Adrenal gland (tissue), 12 donors: Measurements from ENCODE around the gene CDC37L1. TPM values are rescaled to one million over a fixed set of nuclear protein-coding genes. Genes with fewer than 3 reads are reported as not detected.

Source experiments
- DNase-seq, 7 donors: peaks; one replicate each; pipeline ENCODE4 v3.0.0-alpha.2; 2019 to 2020
- H3K27ac ChIP-seq, 5 donors: fragments of 200-600 bp; sonication (generic) in 4 of 5; 1 replicate in 3 of 5; 2 replicates in 2 of 5; pipeline versions ENCODE4 v1.5.1 to v1.8.0; 2016 to 2020; ENCODE audit warnings: mild to moderate bottlenecking in 1 of 5
- H3K27me3 ChIP-seq: fragments of 200-600 bp; 2 replicates; pipeline ENCODE4 v1.8.0; 2021
- H3K36me3 ChIP-seq, 2 donors: fragments of 200-600 bp; replicated peaks in 1 of 2; 1 replicate in 1 of 2; 2 replicates in 1 of 2; pipeline versions ENCODE4 v1.5.1 to v1.8.0; 2018 to 2022
- H3K4me1 ChIP-seq, 2 donors: fragments of 200-600 bp; replicated peaks in 1 of 2; 1 replicate in 1 of 2; 2 replicates in 1 of 2; pipeline versions ENCODE4 v1.5.1 to v1.8.0; 2018 to 2021
- H3K4me3 ChIP-seq, 4 donors: fragments of 200-600 bp; sonication (generic) in 3 of 4; one replicate each; pipeline ENCODE4 v1.5.1; 2016 to 2018
- H3K9me3 ChIP-seq, 3 donors: fragments of 200-600 bp; sonication (generic) in 1 of 3; replicated peaks in 1 of 3; 1 replicate in 2 of 3; 2 replicates in 1 of 3; pipeline versions ENCODE4 v1.5.1 to v1.8.0; 2016 to 2021
- CTCF ChIP-seq, 6 experiments: fragments of 450-650 bp in 4 of 6; fragments of 200-600 bp in 2 of 6; sonication (generic) in 1 of 6; IDR thresholded peaks; 1 replicate in 5 of 6; 2 replicates in 1 of 6; pipeline versions ENCODE4 v1.5.1 to v1.8.0; 2016 to 2021; ENCODE audit warnings: antibody characterized with exemption in 6 of 6, mild to moderate bottlenecking in 2 of 6, moderate library complexity in 1 of 6
- POLR2A ChIP-seq, 2 donors: fragments of 450-650 bp; IDR thresholded peaks; one replicate each; pipeline ENCODE4 v1.6.1; 2017; ENCODE audit warnings: antibody characterized with exemption in 2 of 2, mild to moderate bottlenecking in 2 of 2, moderate library complexity in 1 of 2
- WGBS, 4 donors: extraction: QIAGEN DNeasy Blood & Tissue Kit in 2 of 4; methylation state at CpG; one replicate each; pipeline versions ENCODE4 v1.1.5 to v1.1.7; 2013 to 2017; 5-methylcytosine and 5-hydroxymethylcytosine counted together
- intact Hi-C, 2 donors: fragments of 100-400 bp; cut with DNase I; formaldehyde crosslinking; loops; one replicate each; pipeline versions ENCODE4 v1.14.1 to v1.15.0; 2022 to 2023
- polyA plus RNA-seq, 3 donors: library from polyadenylated mRNA; stranded (reverse); fragments of 200-250 nt in 2 of 3; fragments of 350-450 nt in 1 of 3; fragmentation: Illumina TruSeq in 1 of 3; extraction: RNeasy Lipid Tissue Mini Kit (QIAGEN cat#74804) in 1 of 3; gene quantifications; one replicate each; pipeline ENCODE4 v1.2.3, GENCODE V29; 2013 to 2014
- total RNA-seq, 9 donors: library from RNA; depleted of rRNA in 4 of 9; stranded (reverse); fragments of >200 nt in 4 of 9; fragments of 120-200 nt in 1 of 9; fragmentation: NEBNext Ultra II Directional in 1 of 9; extraction: Animal tissue kit (Norgen Biotek cat#: 25700) in 1 of 9; gene quantifications; one replicate each; pipeline versions ENCODE4 v1.1.0 to v1.2.4, GENCODE V29; 2013 to 2023
- donor health status: healthy with polysubstance abuse.
- donor health status: Bipolar disorder and iron deficiency.
- donor health status: DM: yes; HTN: yes; CAD: no.
- donor health status: DM: no; HTN: no; CAD: no.
- donor health status: DM: no; HTN: no; CAD: no.
- donor health status: DM: yes; HTN: yes; CAD: no.

The CDC37L1 gene
- total and polyA plus RNA-seq, 12 donors: 10.9 to 46.2 (median 28.3) TPM

GRCh38 chr9:4662989-4663792 lies 16.2 kb upstream of the CDC37L1 start:
- H3K4me3 ChIP-seq: peak overlapping the region in 2 of 4 donors; percentile 71 to 72
- H3K9me3 ChIP-seq: no peaks in the 10 kb centered on the region
- peaks cover 10 to 24% of the 10 kb centered on the region in 2 donors for H3K4me1 ChIP-seq
- no peaks in the 10 kb centered on the region for H3K36me3 ChIP-seq
- no peaks in the 10 kb centered on the region for H3K27me3 ChIP-seq
- peak in 1 of 7 donors; percentile 57 for DNase-seq
- WGBS, 4 donors: 66 to 73% (median 69%) methylated on average over 11 to 13 of the region's 13 CpGs
- no peak for TF ChIP-seq POLR2A (IDR thresholded peaks at IDR 0.05)
- TF ChIP-seq CTCF (IDR thresholded peaks at IDR 0.05): no peak
- intact Hi-C loops: loop anchor here in 1 of 2 donors (5.0 kb wide), 1 partner anchor 79 kb away; the partner anchor contains the start of gene AK3
- peak overlapping the region in 2 of 5 donors; percentile 85 to 87 for H3K27ac ChIP-seq

DNA sequence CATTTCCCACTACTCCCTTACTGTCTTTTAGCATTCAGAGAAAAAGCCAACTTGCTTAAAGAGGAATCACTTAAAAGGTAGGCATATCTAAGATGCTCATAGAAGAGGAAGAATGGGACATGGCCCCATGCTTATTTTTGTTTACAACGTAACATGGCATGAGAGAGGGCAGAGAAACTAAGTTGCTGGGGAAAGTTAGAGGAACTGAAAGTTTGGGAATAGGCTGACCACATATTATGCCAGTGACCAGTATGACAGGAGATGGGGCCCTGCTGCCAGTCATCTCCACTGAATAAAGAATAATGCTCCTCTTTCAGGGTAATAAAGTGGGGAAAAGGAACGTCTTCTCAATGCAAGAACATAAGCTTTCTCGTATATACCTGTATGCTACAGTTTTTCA lies 15.4 kb upstream of the CDC37L1 start:
- H3K27ac ChIP-seq: no peak overlapping the region
- WGBS, 4 donors: 84 to 86% (median 84%) methylated on average over 3 of the region's 3 CpGs
- H3K27me3 ChIP-seq: no peaks in the 10 kb centered on the region
- TF ChIP-seq POLR2A (IDR thresholded peaks at IDR 0.05) (no peak), CTCF (IDR thresholded peaks at IDR 0.05) (no peak)
- peaks cover 10 to 24% of the 10 kb centered on the region in 2 donors for H3K4me1 ChIP-seq
- no peak for DNase-seq
- no peak overlapping the region for H3K4me3 ChIP-seq
- H3K9me3 ChIP-seq: no peaks in the 10 kb centered on the region
- intact Hi-C loops: loop anchor here in 1 of 2 donors (5.0 kb wide), 1 partner anchor 78 kb away; the partner anchor contains the start of gene AK3
- H3K36me3 ChIP-seq: no peaks in the 10 kb centered on the region

GRCh38 chr9:4665357-4665756 lies 14.0 kb upstream of the CDC37L1 start:
- 78 to 86% (median 84%) methylated on average over 2 of the region's 2 CpGs for WGBS, 4 donors
- no peak for TF ChIP-seq CTCF (IDR thresholded peaks at IDR 0.05)
- TF ChIP-seq POLR2A (IDR thresholded peaks at IDR 0.05): no peak
- H3K4me3 ChIP-seq: no peak overlapping the region
- no peaks in the 10 kb centered on the region for H3K36me3 ChIP-seq
- H3K27ac ChIP-seq: peak overlapping the region in 1 of 5 donors; percentile 5
- no peaks in the 10 kb centered on the region for H3K9me3 ChIP-seq
- peaks cover 10 to 24% of the 10 kb centered on the region in 2 donors for H3K4me1 ChIP-seq
- no peak for DNase-seq
- intact Hi-C loops: no loop called here
- no peaks in the 10 kb centered on the region for H3K27me3 ChIP-seq

DNA sequence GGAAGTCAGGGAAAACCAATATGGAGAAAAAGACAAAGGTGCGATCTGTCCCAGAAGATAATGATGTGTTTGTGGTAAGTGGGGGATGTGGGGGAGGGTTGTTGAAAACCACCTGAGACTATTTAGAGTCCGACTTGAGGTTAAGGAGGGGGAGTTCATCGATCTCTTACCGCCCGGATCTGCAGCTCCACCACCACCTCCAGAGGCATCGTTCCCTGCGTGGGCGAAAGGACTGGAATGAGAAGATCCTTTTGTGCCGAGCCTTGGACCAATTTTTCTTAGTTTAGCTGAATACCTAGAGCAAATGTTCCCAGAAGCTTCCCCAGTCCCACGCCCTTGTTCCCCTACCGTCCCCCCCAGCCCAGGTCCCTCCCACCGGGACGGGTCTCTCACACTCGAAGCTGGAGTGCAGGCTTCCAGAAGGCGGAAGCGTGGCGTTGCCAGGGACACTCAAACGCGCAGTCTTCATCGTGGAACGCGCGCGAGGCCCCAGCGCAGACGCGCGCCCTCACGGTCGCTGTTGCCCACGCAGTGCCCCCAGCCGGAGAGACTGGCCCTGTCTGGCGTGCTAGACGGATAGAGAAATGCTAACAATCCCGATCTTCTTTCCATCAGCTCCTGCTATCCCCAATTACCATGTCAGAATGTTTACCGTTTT lies 13.2 kb upstream of the CDC37L1 start, which contains the start of gene SPATA6L:
Gene SPATA6L (minus strand): TSS at position 439 of the 658 bp plus-strand sequence. CDS start 230 bp downstream, at position 209.
- no peaks in the 10 kb centered on the region for H3K27me3 ChIP-seq
- peak in 1 of 2 donors; percentile 22 for TF ChIP-seq POLR2A (IDR thresholded peaks at IDR 0.05)
- TF ChIP-seq CTCF (IDR thresholded peaks at IDR 0.05): no peak
- peaks cover 10 to 24% of the 10 kb centered on the region in 2 donors for H3K4me1 ChIP-seq
- intact Hi-C loops: no loop called here
- H3K36me3 ChIP-seq: no peaks in the 10 kb centered on the region
- DNase-seq: peak; percentile 62 to 86 (median 68)
- H3K27ac ChIP-seq: peak within 1 kb of the TSS in 3 of 5 donors; percentile 49 to 75 (median 65)
- WGBS, 4 donors: 1 to 4% (median 2%) methylated on average over 13 to 36 of the region's 36 CpGs
- H3K4me3 ChIP-seq: peak within 1 kb of the TSS in 2 of 4 donors; percentile 35 to 59
- no peaks in the 10 kb centered on the region for H3K9me3 ChIP-seq
